ENCODE results near the gene WDFY3. TPM values are rescaled to one million over a fixed set of nuclear protein-coding genes. Genes with fewer than 3 reads are reported as not detected.
A peak's percentile ranks its signal among the peaks of the same experiment; 100 is the strongest.

The WDFY3 gene
- total and polyA plus RNA-seq, 2 of the 13 experiments (the other 11 are each of a cell fraction or from before 2014, with no cell fraction given): 16.7 to 24.5 TPM

- H3K27me3 ChIP-seq (ENCODE audit: control insufficient read depth in 1 of 2, insufficient read depth in 2 of 2, low read length in 2 of 2): no peaks in the 10 kb centered on the region
- ChIA-PET POLR2A (no interaction called here), CTCF (ENCODE audit: low intra/inter-chr PET ratio, low total read pairs) (no interaction called here)
- no peak for DNase-seq (ENCODE audit: low spot score)
- 0 out of 2 replicates have a peak, but pooled peaks have one; percentile 29 for TF ChIP-seq CEBPG (CRISPR knock-in tag; IDR thresholded peaks at IDR 0.05)
- peak; percentile 87 for TF ChIP-seq CEBPB (IDR thresholded peaks at IDR 0.05; ENCODE audit: borderline replicate concordance, low read depth, low read length)
- no peak for TF ChIP-seq ZBTB25 (CRISPR knock-in tag; IDR thresholded peaks at IDR 0.05)
- no peak for TF ChIP-seq KIAA2018 (CRISPR knock-in tag; IDR thresholded peaks at IDR 0.05; ENCODE audit: borderline replicate concordance)
- no peak for ATAC-seq
- no peaks in the 10 kb centered on the region for H3K79me2 ChIP-seq (ENCODE audit: insufficient read depth, low read length)
- FAIRE-seq: no peak
- H3K9ac ChIP-seq (ENCODE audit: insufficient read depth, low read depth, low read length): no peak overlapping the region
- H3K4me2 ChIP-seq (ENCODE audit: low read depth, low read length): no peak overlapping the region
- no peak overlapping the region for H3K27ac ChIP-seq (ENCODE audit: extremely low read length, insufficient read depth, low read length)
- no TSS peak for BruUV-seq (replicated peaks)
- H3K4me1 ChIP-seq (ENCODE audit: insufficient read depth, low read length): no peaks in the 10 kb centered on the region
- H3K36me3 ChIP-seq (replicated peaks in 1 of 2; ENCODE audit: control insufficient read depth in 1 of 2, insufficient read depth in 2 of 2, low read length in 2 of 2): peaks cover 11 to 42% of the 10 kb centered on the region in 2 experiments
- H3K9me3 ChIP-seq (ENCODE audit: low read length): no peaks in the 10 kb centered on the region
- intact Hi-C loops (cut with micrococcal nuclease; ENCODE audit: unreplicated experiment) (no loop called here), in situ Hi-C loops (cut with HindIII; ENCODE audit: extremely low pct_ligation_motif_present, low pct_unique_long_range_greater_than_20kb) (loop anchor here (5.0 kb wide), 1 partner anchor 216 kb away; the partner anchor contains the start of gene WDFY3)
- H2AFZ ChIP-seq (ENCODE audit: low read length): no peak overlapping the region
- no peak overlapping the region for H3K4me3 ChIP-seq (replicated peaks in 1 of 3; ENCODE audit: insufficient read depth in 1 of 3, low read depth in 2 of 3, low read length in 3 of 3)
- H4K20me1 ChIP-seq (ENCODE audit: insufficient read depth, low read length): no peaks in the 10 kb centered on the region
- WGBS (ENCODE audit: low lambda C conversion rate): 96% methylated on average over 4 of the region's 4 CpGs
These were observed 214.8 kb downstream of the WDFY3 start for GRCh38 chr4:84751707-84752106.
